GM12873 (cell line): ENCODE data around the gene PTBP2.
A peak's percentile ranks its signal among the peaks of the same experiment; 100 is the strongest.

Source experiments
- TF ChIP-seq, protein P1 (sequence below): IDR thresholded peaks from 2 replicates; pipeline ENCODE4 v1.5.1; 2012; ENCODE audit warnings: low read depth, mild to moderate bottlenecking, moderate library complexity, low read length, control low read depth; ENCODE audit not compliant: insufficient read depth; ENCODE audit errors: missing control alignments

The PTBP2 gene

DNA sequence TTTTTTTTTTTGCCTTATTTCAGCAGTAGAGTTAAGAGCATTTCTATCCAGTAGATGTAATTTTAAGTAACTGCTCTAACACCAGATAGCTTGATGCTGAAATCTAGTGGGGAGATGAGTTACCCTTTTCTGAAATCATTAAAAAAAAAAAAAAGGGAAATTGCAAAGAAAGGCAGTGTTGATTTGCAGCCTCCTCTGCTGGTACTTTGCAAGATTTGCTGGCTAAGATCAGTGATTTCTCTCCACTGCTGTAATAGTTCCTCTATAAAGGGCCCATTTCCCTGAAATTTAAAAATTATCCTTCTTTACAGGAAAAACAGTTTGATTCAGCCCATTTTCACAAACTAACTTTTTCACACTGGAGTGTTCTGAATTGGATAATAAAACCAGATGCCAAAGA lies 120.6 kb downstream of the PTBP2 start:
- TF ChIP-seq, protein P1, sequence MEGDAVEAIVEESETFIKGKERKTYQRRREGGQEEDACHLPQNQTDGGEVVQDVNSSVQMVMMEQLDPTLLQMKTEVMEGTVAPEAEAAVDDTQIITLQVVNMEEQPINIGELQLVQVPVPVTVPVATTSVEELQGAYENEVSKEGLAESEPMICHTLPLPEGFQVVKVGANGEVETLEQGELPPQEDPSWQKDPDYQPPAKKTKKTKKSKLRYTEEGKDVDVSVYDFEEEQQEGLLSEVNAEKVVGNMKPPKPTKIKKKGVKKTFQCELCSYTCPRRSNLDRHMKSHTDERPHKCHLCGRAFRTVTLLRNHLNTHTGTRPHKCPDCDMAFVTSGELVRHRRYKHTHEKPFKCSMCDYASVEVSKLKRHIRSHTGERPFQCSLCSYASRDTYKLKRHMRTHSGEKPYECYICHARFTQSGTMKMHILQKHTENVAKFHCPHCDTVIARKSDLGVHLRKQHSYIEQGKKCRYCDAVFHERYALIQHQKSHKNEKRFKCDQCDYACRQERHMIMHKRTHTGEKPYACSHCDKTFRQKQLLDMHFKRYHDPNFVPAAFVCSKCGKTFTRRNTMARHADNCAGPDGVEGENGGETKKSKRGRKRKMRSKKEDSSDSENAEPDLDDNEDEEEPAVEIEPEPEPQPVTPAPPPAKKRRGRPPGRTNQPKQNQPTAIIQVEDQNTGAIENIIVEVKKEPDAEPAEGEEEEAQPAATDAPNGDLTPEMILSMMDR = peak; percentile 24

DNA sequence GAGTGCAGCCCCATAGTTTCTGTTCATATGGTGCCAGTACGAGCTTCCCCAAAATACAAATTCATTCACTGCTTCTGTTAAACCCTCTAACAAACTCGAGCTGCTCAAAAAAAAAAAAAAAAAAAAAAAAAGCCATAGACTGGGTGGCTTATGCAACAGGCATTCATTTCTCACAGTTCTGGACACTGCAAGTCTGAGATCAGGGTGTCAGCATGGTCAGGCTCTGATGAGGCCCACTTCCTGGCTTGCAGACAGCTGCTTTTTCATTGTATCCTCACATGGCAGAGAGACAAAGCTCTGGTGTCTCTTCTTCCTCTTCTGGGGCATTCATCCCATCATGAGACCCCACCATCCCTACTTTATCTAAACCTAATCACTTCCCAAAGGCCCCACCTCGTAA lies 121.6 kb downstream of the PTBP2 start:
- TF ChIP-seq, protein P1 = no peak

DNA sequence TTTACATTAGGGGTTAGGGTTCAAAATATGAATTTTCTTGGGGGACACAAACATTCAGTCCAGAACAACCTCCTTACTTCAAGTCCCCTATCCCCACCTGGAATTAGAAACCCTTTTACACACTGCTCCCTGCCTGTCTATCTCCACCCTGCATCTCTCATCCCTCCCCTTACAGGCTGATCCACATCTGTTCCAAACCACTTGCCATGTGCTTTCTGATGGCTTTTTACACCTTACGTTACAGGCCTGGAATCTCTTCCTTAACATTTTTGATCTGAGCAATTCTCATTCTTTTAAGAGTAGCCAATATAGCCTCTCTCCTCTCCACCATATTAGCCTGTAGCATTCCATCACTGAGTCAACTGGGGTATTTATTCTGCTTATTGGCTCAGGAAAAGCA lies 122.0 kb downstream of the PTBP2 start:
- TF ChIP-seq, protein P1 = no peak

DNA sequence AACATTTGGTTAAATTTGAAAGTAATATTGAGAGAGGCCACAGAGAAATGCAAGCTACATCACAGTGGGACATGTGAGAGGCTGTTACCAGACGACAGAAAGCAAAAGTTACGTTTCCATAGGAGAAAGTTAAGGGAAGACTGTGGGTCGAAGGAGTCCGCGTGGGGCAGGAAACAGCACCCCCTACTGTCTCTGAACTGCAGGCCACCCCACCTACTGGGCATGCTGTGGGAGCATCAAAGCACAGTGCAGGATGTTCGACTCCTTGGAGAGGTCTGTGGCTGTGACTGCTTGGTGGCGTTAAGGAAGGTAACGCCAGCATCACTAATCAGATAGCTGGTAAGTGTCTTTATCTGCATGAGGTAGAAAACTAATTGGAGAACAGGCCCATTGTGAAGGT lies 123.9 kb downstream of the PTBP2 start:
- TF ChIP-seq, protein P1 = peak; percentile 84

DNA sequence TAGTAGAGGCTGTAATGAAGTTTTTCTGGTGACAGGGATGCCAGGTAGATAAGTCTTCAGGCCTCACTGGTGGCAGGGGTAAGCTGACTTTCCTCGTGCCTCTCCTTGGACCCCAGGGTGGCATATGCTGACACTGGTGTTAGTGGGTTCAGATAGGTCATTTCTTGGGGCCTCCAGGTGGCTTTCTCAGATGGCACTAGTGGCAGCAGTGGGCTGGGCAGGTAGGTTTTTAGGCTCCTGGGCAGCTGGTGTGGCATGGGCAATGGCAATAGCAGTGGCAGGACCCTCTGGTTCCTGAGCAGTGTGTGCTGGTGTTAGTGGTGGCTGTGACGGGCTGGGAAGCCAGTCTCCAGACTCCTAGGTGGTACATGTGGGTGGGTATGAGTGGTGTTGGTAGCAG lies 140.3 kb downstream of the PTBP2 start:
- TF ChIP-seq, protein P1 = no peak

DNA sequence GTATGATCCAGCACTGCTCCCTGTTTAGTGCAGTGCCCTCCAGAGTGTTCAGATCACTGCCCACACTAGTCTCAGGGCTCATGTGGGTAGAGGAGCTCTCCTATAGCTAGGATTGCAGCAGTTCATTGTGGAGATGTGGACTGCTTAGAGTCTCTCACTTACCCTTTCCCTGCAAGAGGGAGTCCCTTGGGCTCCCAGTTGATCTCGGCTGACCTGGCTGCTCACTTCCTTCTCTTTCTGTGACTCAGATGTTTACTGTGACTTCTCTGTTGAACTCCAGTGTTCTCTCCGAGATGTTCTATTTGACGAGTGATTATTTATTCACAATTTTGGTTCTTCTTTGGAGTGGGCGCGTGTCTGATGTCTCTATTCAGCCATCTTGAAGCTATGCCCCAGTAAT lies 141.9 kb downstream of the PTBP2 start:
- TF ChIP-seq, protein P1 = no peak
